GM21390 (cell line): ENCODE measurements around the gene HES5.
"Not testable (repeated sequence)": the region's sequence is repeated elsewhere in the genome, so short reads cannot be mapped to it uniquely, and the experiment has no call there.

Source experiments
- ATAC-seq: cut with Tn5 transposase; IDR thresholded peaks from one replicate; pipeline ENCODE4 v1.9.1; 2021; ENCODE audit not compliant: unreplicated experiment

HES5 gene

DNA sequence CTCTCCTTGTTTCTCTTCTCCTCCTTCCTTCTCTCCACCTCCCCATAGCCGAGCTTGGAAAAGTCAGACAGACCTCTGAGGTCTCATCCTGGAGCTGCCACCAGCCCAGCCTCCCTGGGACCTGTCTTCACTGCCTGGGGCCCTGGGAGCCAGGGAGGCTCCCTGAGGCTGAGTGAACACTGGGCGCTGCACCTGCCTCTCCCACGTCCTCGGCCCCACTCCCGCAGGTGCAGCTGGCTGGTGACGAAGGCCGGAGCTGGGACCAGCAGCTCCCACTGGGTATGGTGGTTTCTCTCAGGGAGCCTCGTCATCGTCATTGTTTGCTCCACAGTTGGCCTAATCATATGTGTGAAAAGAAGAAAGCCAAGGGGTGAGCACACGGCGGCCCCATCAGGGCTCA is 31.4 kb upstream of the HES5 start:
- no peak for ATAC-seq

DNA sequence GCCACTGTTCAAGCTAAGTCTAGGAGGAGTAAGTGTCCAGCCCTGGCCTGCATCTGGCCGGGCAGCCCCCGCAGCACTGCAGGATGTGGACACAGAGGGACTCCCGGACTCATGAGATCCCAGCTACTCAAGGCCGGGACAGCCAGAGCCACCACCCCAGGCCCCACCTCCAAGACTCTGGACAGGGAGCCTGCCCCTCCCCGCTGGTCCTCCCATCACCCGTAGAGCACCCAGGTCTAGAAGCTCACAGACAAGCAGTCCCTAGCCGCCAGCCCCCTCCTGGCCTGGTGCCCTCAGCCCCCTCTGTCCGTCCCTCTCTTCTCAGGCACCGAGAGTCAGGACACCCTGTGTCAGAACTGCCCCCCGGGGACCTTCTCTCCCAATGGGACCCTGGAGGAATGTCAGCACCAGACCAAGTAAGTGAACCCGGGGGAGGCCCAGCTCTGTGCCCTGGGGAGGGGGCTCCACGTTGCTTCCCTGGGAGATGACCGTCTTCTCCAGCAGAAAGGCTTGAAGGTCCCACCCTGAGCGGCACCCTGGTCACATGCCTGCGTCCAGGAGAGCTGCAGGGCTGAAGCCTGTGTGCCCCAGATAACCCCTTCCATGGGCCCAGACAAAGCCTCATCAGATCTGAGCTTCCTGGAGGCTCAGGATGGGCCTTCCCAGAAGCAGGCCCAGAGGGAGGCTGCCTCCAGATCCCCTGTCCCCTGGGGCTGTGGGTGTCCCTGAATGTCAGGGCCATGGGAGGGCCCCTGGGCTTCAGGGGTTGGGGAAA is 30.4 kb upstream of the HES5 start:
- no peak for ATAC-seq

DNA sequence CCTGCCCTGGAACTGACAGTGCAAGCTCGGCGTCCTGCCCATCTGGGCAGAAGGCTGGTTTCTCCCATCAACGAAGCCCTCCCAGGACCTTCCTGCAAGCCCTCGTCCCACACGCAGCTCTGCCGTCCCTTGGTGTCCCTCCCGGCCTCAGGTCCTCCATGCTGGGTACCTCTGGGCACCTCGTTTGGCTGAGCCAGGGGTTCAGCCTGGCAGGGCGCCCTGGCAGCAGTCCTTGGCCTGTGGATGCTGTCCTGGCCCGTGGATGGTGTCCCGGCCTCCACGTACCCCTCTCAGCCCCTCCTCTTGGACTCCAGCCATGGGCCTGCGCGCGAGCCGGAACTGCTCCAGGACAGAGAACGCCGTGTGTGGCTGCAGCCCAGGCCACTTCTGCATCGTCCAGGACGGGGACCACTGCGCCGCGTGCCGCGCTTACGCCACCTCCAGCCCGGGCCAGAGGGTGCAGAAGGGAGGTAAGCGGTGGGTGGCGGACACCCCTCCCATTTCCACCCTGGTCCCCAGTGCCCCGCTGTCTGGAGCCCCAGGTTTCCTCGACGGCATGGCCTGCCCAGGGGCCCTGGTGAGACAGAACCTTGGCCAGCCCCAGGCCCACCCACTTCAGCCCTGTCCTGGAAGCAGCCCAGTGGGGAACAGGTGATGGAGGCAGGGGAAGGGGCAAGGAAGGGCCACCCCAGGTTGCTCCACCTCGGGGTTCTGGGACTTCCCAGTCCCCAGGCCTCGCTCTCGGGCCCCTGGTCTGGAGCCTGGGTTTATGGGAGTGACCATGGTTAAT is 29.6 kb upstream of the HES5 start:
- no peak for ATAC-seq

DNA sequence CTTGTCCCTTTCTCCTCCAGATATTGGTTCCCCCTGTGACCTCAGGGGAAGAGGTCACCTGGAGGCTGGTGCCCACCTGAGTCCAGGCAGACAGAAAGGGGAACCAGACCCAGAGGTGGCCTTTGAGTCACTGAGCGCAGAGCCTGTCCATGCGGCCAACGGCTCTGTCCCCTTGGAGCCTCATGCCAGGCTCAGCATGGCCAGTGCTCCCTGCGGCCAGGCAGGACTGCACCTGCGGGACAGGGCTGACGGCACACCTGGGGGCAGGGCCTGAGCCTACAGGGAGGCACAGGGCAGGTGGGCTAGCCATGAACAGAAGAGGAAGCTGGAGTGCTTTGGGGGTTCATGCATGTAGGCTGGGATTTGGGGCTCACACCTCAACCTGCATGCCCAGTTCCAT is 28.8 kb upstream of the HES5 start:
- ATAC-seq: no peak

DNA sequence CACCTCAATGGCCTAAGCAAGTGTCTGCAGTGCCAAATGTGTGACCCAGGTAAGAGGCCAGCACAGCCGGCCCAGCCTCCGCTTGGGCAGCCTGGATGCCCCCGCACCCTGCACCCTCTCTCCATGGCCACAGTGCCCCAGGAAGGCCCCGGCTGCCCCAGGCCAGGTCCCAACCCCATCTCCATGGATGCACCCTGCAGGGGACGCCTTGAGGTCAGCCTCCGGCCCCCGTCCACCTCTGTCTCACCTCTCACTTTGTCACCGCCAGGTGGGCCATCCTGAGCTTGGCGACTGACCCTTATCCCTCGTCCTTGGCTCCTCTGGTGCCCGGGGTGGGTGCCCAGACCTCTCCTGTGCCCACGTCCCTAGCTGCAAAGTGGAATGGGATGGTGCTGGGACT is 28.4 kb upstream of the HES5 start:
- no peak for ATAC-seq

DNA sequence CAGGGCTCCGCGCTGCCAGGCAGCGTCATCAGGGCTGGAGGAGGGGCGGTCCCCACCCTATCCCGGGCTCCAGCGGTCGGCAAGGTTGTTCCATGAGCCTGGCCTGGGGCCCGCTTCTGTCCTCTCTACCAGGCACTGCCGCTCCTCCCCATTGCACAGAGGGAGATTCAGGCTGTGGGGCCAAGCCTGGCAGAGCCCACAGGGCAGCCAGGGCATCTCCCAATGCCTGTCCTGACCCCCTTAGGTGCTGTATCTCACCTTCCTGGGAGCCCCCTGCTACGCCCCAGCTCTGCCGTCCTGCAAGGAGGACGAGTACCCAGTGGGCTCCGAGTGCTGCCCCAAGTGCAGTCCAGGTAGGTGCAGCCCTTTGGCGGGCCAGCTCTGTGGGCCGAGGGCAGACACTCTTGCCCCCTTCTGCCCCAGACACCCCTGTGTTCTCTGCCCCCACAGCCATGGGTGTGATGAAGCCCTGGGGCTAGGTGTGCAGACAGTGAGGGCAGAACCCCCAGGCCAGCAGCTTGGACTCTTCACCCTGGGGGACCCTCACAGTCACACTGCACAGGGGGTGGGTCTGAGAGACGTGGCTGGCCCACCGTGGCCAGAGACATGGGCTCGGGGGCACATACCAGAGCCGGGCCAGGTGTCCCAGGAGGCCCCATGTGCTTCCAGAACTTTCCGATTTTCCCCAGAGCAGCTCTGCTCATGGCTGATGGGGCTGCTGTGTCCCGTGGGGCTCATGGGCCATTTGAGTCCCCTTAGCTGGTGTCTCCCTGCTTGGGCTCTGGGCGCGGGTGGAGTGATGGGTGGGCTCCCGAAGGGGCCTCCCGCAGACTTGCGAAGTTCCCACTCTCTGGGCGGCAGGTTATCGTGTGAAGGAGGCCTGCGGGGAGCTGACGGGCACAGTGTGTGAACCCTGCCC is 27.7 kb upstream of the HES5 start:
- ATAC-seq: no peak

DNA sequence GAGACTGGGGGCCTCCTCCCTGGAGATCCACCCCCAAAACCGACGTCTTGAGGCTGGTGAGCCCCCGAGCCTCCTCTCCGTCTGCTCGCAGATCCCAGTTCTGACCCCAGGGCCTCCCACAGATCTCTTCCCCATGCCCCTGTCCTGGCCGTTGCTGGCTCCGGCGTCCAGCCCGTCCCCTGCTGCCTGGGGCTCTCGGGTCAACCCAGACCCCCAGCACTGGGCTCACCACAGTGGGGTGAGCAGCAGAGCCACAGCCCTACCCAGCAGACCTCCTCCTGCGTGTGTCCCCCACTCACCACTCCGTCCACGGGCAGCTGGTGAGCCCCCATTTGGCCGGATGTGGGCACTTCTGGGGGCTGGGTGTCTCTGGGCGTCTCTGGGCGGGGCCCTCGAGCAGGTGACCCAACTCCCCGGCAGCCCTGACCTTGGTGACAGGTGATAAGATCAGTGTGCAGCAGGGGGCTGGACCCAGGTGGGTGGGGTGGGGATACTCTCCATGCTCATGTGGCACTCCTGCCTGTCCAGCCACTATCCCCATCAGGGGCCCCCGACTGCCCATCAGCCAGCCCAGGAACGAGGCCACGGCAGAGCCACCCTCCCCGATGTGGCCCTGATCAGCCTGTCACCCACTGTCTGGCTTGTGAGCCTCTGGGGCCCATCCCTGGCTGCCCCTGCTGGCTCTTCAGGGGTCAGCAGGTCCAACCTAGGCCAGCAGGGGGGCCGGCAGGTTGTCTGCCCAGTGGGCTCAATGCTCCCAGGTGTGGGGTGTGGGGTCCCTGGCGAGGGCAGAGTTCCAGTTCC is 26.8 kb upstream of the HES5 start:
- peak; percentile 20 for ATAC-seq

DNA sequence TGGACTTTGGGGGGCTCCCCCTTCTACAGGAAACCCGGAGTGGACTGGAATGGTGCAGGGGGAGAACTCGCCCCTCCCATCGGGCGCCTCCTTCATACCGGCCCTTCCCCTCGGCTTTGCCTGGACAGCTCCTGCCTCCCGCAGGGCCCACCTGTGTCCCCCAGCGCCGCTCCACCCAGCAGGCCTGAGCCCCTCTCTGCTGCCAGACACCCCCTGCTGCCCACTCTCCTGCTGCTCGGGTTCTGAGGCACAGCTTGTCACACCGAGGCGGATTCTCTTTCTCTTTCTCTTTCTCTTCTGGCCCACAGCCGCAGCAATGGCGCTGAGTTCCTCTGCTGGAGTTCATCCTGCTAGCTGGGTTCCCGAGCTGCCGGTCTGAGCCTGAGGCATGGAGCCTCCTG is 26.2 kb upstream of the HES5 start, which contains the start of gene TNFRSF14:
TNFRSF14 (plus strand) TSS at position 95 of the 401 bp plus-strand sequence; CDS start at position 389, 294 bp downstream.
- ATAC-seq: peak; percentile 30

DNA sequence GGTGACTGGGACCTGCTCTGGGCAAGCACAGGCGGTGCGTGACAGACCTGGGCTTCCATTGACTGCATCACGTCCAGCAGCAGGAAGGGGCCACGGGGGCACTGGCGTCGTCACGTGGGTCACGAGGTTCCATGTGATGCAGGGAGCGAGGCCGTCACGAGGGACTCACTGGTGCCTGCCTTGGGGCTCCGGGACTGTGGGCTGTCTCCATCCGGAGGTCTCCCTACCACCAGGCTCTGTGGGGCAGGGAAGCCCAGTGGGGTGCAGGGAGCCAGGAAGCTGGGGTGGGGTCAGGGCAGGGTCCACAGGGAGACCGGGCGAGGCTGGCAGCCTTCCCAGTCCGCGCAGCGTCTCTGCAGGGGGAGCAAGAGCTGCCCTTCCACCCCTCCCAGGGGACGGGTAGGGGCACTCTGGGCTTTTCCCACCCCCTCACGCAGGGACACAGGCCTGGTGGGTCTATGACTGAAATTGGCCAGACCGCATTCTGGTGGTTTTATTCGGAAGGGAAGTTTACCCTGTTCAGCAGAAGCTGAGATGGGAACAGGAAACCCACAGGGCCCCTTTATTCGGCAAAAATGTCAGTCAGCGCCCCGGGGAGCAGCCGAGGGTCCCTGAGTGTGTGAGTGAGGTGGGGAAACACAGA is 25.7 kb upstream of the HES5 start:
- ATAC-seq: peak; percentile 32

DNA sequence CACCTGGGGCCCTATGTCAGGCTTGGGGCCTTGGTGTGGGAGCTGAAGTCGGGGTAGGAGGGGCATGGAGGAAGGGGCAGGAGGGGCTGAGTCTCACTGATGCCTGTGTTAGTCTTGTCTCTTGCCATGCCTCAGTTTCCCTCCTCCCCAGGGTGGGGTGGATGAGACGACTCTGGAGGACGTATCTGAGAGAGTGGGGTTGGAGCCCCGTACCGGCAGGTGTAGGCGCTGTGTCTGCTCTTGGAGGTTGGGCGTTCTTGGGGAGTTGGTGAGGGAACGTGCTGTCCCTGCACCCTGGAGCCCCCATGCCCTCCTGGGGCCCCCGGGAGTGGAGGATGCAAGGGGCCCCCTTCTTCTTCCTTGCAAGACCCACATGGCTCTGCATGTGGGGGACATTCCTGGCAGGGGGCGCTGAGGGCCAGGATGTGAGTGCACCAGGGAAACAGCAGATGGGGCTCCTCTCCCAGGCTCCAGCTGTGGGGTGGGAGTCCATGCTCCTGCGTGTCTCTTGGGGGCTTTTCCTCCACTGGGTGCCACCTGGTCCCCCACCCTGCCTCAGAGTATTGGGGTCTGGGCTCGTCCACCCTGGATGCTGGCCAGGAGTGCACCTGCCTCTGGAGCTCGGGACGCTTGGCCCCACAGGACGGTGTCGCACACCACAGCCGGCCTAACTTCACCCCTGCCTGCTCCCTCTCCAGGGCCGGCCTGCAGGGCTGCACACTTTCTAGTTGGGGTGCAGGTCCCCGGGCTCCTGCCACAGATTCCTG is 24.7 kb upstream of the HES5 start:
- no peak for ATAC-seq

DNA sequence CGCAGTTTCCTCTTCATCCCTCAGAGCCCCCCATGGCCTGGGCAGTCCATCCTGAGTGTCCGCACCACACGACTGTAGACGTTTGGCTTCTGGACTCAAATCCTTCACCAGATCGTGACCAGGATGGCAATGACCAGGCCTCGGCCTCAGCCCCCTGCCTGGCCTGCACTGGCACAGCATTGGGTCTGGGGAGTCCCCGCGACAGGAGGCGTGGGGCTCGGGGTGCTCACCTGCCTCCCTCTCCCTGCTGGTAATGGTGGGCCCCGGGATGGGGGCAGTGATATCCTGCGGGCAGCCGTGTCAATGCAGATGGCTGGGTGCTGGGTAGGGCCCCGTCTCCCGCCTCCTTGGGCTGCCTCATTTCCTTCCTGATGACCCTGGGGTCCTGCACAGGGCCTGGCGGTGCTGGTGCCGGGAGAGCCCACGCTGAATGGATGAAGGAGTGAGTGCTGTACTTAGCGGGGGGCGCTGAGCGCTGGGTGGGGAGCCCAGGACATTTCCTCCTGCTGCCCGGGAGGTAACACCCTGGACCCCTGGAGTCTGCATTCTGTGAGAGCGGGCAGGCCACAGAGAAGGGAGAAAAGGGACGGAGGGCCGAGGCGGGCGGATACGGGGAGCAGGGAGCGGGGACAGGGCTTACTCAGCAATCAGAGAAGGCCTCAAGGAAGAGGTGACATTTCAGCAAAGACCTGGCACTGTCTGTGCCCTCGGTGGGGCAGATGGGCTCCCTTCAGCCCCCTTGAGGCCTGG is 24.0 kb upstream of the HES5 start:
- no peak for ATAC-seq

DNA sequence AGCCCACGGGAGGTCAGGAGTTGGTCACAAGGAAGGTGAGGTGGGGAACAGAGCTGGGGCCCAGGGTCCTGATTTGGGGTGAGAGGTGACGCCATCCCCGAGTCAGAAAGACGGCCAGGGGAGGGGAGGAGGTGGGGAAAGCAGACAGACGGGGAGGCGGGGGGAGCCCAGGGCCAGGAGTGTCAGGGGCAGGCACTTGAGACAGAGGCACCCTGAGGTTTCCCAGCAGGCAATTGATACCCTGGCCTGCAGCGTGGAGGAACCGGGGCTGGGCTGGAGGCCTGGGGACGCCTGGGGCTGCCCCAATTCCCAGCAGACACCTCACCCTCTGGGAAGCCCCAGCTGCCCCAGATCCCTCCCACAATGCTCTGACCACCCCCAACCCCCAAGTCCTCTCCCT is 23.0 kb upstream of the HES5 start:
- ATAC-seq: not testable (repeated sequence)

DNA sequence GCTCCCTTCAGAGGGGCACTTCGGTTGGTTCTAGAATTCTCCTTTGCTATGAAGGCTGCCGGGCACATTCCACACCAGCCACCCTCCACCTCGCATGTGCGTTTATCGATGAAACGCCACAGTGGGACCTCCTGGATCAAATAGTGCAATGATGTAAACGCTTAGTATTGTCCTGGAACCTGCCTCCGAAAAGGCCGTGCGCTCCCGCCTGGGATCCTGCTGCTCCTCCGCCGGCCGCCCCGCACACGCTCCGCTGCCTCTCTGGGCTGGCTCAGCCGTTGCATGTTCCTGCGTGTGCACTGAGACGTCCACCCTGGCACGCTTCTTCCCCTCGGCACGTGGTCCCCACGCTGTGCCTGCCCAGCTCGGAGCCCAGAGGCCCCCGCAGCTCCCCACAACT is 22.1 kb upstream of the HES5 start:
- no peak for ATAC-seq

DNA sequence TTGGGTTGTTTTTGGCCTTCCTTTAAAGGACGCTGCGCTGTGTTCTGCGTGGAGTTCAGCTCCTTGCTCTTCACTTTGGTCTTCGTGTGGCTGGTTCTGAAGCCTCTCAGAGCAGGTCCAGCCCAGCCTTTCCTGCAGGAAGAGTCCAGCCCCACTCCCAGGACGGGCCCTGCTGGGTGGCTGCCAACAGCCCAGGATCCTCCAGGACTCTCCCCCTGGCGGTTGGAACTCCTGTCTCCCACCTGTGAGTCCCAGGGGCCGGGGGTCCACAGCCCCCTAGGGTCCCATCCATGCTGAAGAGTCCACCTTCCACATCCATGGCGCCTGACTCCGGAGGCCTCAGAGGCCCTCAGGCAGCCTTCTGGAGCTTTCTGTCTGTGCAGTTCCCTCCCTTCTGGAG is 21.5 kb upstream of the HES5 start:
- not testable (repeated sequence) for ATAC-seq

DNA sequence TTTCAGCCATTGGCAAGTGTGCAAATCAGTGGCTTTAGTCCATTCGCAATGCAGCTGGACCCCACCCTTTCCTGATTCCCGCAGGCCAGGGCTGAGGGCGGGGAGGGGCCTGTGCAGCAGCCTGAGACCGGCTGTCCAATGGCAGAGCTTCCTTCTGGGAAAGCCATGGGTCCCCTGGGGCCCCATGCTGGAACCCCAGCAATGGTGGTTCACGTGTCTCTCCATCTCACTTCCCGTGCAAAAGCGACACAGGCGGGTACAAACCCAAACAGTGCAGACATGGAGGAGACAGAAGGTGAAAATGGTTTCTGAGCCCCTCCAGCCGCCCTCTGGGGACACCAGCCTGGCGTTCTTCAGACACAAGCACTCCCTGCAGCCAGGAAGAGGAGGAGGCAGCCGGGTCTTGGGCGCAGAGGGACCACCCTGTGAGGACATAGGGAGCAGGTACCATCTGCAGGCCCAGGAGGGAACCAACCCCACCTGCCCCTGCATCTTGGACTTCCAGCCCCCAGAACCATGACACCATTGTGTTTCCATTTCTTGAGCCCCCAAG is 20.3 kb upstream of the HES5 start:
- ATAC-seq: not testable (repeated sequence)

DNA sequence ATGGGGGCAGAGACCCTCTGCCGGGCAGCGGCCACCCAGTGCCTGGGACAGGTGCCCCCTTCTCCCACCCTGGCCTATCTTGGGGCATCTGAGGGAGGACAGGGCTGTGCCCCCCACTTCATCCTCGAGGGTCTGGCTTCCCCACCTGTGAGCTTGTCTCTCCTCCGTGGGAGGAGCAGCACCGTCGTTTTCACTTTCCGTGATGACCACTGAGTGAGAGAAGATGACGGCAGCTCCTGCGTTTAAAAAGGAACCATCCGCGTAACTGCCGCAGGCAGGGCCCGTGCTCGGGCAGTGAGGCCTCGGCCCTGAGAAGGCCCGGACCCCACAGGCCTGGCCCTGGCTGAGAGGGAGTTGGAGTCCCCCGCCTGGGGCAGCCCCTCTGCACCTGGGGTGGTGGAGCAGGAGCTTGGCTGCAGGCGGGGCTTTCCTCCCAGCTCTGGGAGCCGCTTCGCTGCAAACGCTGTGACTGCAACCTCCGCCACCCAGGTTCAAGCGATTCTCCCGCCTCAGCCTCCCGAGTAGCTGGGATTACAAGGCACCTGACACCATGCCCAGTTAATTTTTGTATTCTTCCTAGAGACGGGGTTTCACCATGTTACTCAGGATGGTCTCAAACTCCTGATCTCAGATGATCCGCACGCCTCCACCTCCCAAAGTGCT is 19.4 kb upstream of the HES5 start:
- ATAC-seq: not testable (repeated sequence)

DNA sequence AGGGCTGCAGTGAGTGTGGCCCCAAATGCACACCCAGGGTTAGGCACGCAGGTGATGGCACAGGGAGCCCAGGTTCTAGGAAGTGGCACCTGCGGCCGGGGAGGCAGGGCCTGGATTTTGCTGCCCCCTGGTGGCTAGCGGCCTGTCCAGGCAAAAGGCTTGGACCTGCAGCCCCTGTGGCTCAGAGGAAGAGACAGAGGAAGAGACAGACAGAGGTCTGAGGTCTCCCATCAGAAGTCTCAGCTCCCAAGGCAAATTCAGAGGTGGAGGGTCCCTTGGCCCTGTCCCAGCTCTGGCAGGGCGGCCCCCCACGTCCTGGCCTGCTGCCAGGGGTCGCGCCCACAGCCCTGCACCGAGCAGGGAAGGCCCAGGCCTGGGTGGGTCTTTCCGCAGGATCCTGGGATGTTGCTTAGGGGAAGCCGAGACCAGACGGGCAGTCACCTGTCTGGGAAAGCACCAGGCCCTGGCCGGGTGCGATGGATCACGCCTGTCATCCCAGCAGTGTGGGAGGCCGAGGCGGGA is 18.1 kb upstream of the HES5 start:
- no peak for ATAC-seq
